HepG2 (cell line): ENCODE results near the gene TAL2. TPM values are rescaled to one million over a fixed set of nuclear protein-coding genes. Genes with fewer than 3 reads are reported as not detected.

ENCODE experiments used
- ESRRA ChIP-seq: sonication (generic); formaldehyde crosslinking; IDR thresholded peaks from 2 replicates; pipeline ENCODE4 v1.5.1; 2020; ENCODE audit warnings: mild to moderate bottlenecking, low read depth, missing genetic modification reagents
- HDAC1 ChIP-seq: sonication (generic); formaldehyde crosslinking; IDR thresholded peaks from 2 replicates; pipeline ENCODE4 v1.5.1; 2020; ENCODE audit warnings: mild to moderate bottlenecking, missing genetic modification reagents
- HES4 ChIP-seq: sonication (generic); formaldehyde crosslinking; IDR thresholded peaks from 2 replicates; pipeline ENCODE4 v1.9.0; 2021; ENCODE audit warnings: mild to moderate bottlenecking, missing genetic modification reagents, borderline replicate concordance
- HNRNPK ChIP-seq: fragments of 200-400 bp; formaldehyde crosslinking; IDR thresholded peaks from 2 replicates; pipeline ENCODE4 v1.6.1; 2018; ENCODE audit warnings: low read length, low read depth, moderate library complexity, mild to moderate bottlenecking; ENCODE audit not compliant: poor library complexity, severe bottlenecking
- SAP130 ChIP-seq: IDR thresholded peaks from 2 replicates; pipeline ENCODE4 v1.6.1; 2016; ENCODE audit warnings: low read depth
- SNRNP70 ChIP-seq: fragments of 200-400 bp; formaldehyde crosslinking; IDR thresholded peaks from 2 replicates; pipeline ENCODE4 v1.6.1; 2017; ENCODE audit warnings: mild to moderate bottlenecking, low read depth, low read length, moderate library complexity
- ZBTB7B ChIP-seq: sonication (generic); formaldehyde crosslinking; IDR thresholded peaks from 2 replicates; pipeline ENCODE4 v1.4.0; 2020; ENCODE audit warnings: missing genetic modification reagents
- ZFY ChIP-seq: sonication (generic); formaldehyde crosslinking; IDR thresholded peaks from 2 replicates; pipeline ENCODE4 v1.4.0; 2020; ENCODE audit warnings: missing genetic modification reagents
- ZFYVE20 ChIP-seq: sonication (generic); formaldehyde crosslinking; IDR thresholded peaks from 2 replicates; pipeline ENCODE4 v1.8.0; 2023; ENCODE audit warnings: low read depth, mild to moderate bottlenecking, moderate library complexity, missing genetic modification reagents, borderline replicate concordance
- ZNF264 ChIP-seq: sonication (generic); formaldehyde crosslinking; IDR thresholded peaks from 2 replicates; pipeline ENCODE4 v1.4.0; 2020; ENCODE audit warnings: missing genetic modification reagents
- ZNF329 ChIP-seq: sonication (generic); formaldehyde crosslinking; IDR thresholded peaks from 2 replicates; pipeline ENCODE4 v1.9.0; 2021; ENCODE audit warnings: low read depth, mild to moderate bottlenecking, missing genetic modification reagents
- ZNF350 ChIP-seq: sonication (generic); formaldehyde crosslinking; IDR thresholded peaks from 2 replicates; pipeline ENCODE4 v1.4.0; 2020; ENCODE audit warnings: mild to moderate bottlenecking, low read depth, missing genetic modification reagents, borderline replicate concordance
- ZNF501 ChIP-seq: sonication (generic); formaldehyde crosslinking; IDR thresholded peaks from 2 replicates; pipeline ENCODE4 v1.5.1; 2020; ENCODE audit warnings: mild to moderate bottlenecking, moderate library complexity, missing genetic modification reagents
- ZNF569 ChIP-seq: sonication (generic); formaldehyde crosslinking; IDR thresholded peaks from 2 replicates; pipeline ENCODE4 v1.5.0; 2020; ENCODE audit warnings: mild to moderate bottlenecking, missing genetic modification reagents, moderate library complexity, borderline replicate concordance
- ZNF598 ChIP-seq: sonication (generic); formaldehyde crosslinking; IDR thresholded peaks from 2 replicates; pipeline ENCODE4 v1.5.1; 2020; ENCODE audit warnings: mild to moderate bottlenecking, missing genetic modification reagents, borderline replicate concordance
- ZNF777 ChIP-seq: sonication (generic); formaldehyde crosslinking; IDR thresholded peaks from 2 replicates; pipeline ENCODE4 v1.4.0; 2020; ENCODE audit warnings: missing genetic modification reagents
- ZNF792 ChIP-seq: IDR thresholded peaks from 2 replicates; pipeline ENCODE4 v1.6.1; 2016
- ZNF816 ChIP-seq: sonication (generic); formaldehyde crosslinking; IDR thresholded peaks from 2 replicates; pipeline ENCODE4 v1.8.0; 2022; ENCODE audit warnings: missing genetic modification reagents, mild to moderate bottlenecking, borderline replicate concordance
- ZSCAN9 ChIP-seq: IDR thresholded peaks from 2 replicates; pipeline ENCODE4 v1.6.1; 2016; ENCODE audit warnings: borderline replicate concordance
- polyA plus RNA-seq, 8 experiments: library from polyadenylated mRNA; depleted of rRNA in 3 of 8; stranded (reverse) in 7 of 8; unstranded in 1 of 8; fragments of >200 nt; fragmentation: Illumina TruSeq in 4 of 8; extraction: Trizol in 4 of 8; gene quantifications; 2 replicates each; pipeline versions ENCODE4 v1.2.1 to v1.2.3, GENCODE V29; 2011 to 2016; ENCODE audit warnings: low read depth in 4 of 8, missing spikeins in 1 of 8, mixed read lengths in 1 of 8; ENCODE audit not compliant: insufficient read depth in 1 of 8
- total RNA-seq, 5 experiments: library from RNA; depleted of rRNA; stranded (reverse); fragments of >200 nt; fragmentation: Illumina TruSeq; extraction: Trizol; gene quantifications; 2 replicates each; pipeline ENCODE4 v1.2.3, GENCODE V29; 2016; ENCODE audit warnings: low read depth in 1 of 5
- TF ChIP-seq, protein P1 (sequence below): sonication (generic); formaldehyde crosslinking; IDR thresholded peaks from 2 replicates; pipeline ENCODE4 v1.5.0; 2020; ENCODE audit warnings: missing genetic modification reagents
- TF ChIP-seq, protein P2 (sequence below): sonication (generic); formaldehyde crosslinking; IDR thresholded peaks from 2 replicates; pipeline ENCODE4 v1.4.0; 2020; ENCODE audit warnings: missing genetic modification reagents
- TF ChIP-seq, protein P3 (sequence below): sonication (generic); formaldehyde crosslinking; IDR thresholded peaks from 2 replicates; pipeline ENCODE4 v1.4.0; 2020; ENCODE audit warnings: missing genetic modification reagents, borderline replicate concordance

TAL2 gene
- total and polyA plus RNA-seq, 2 of the 13 experiments (the other 11 are each of a cell fraction or from before 2014, with no cell fraction given): 0.22 TPM; not detected in 1

DNA sequence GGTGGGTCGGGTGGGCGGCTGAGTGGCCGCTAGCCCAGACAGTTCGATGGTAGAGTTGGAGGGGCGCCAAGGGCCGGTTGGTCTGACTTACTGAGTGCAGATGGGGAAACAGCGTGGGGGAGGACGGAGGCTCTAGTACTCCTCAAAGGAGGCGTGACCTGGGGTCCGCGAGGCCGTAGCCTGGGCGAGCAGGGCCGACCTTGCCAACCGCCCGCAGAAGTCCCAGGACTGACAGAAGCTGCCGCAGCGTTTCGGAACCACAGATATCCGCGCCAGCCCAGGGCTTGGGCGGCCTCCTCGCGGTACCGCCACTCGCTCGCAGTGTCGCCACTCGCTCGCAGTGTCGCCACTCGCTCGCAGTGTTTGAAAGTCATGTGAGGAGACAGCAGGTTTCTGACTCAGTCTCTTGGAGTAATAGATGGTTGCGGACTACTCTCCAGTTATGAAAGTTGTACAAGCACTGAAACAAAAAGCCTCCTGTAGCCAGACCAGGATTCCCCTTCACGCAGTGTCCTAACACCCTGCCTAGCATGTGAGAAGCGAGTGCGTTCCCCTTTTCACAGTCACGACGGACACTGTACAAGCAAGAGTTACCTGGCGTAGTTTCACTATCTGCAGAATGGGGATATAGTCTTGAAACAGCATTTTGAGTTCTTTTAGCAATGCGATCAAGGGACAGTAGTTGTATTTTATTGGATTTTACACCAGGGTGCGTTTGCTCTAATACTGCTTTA, 32.8 kb downstream of the TAL2 start (continued):
- no peak for TF ChIP-seq ZNF264 (CRISPR knock-in tag)
- peak; percentile 72 for TF ChIP-seq ZFY (CRISPR knock-in tag)
- no peak for TF ChIP-seq ZNF329 (CRISPR knock-in tag)
- no peak for TF ChIP-seq HNRNPK
- peak; percentile 65; the same call in 1 of the 2 replicates for TF ChIP-seq ZBTB7B (CRISPR knock-in tag)
- no peak for TF ChIP-seq ZNF792 (CRISPR knock-in tag)
- TF ChIP-seq ZSCAN9 (CRISPR knock-in tag): no peak
- TF ChIP-seq ZNF569: no peak
- no peak for TF ChIP-seq ZFYVE20 (CRISPR knock-in tag)
- TF ChIP-seq, protein P1, sequence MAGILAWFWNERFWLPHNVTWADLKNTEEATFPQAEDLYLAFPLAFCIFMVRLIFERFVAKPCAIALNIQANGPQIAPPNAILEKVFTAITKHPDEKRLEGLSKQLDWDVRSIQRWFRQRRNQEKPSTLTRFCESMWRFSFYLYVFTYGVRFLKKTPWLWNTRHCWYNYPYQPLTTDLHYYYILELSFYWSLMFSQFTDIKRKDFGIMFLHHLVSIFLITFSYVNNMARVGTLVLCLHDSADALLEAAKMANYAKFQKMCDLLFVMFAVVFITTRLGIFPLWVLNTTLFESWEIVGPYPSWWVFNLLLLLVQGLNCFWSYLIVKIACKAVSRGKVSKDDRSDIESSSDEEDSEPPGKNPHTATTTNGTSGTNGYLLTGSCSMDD (CRISPR knock-in tag): no peak
- TF ChIP-seq HDAC1 (CRISPR knock-in tag): peak; percentile 59
- TF ChIP-seq SAP130 (CRISPR knock-in tag): peak; percentile 45; the same call in 1 of the 2 replicates
- TF ChIP-seq, protein P2, sequence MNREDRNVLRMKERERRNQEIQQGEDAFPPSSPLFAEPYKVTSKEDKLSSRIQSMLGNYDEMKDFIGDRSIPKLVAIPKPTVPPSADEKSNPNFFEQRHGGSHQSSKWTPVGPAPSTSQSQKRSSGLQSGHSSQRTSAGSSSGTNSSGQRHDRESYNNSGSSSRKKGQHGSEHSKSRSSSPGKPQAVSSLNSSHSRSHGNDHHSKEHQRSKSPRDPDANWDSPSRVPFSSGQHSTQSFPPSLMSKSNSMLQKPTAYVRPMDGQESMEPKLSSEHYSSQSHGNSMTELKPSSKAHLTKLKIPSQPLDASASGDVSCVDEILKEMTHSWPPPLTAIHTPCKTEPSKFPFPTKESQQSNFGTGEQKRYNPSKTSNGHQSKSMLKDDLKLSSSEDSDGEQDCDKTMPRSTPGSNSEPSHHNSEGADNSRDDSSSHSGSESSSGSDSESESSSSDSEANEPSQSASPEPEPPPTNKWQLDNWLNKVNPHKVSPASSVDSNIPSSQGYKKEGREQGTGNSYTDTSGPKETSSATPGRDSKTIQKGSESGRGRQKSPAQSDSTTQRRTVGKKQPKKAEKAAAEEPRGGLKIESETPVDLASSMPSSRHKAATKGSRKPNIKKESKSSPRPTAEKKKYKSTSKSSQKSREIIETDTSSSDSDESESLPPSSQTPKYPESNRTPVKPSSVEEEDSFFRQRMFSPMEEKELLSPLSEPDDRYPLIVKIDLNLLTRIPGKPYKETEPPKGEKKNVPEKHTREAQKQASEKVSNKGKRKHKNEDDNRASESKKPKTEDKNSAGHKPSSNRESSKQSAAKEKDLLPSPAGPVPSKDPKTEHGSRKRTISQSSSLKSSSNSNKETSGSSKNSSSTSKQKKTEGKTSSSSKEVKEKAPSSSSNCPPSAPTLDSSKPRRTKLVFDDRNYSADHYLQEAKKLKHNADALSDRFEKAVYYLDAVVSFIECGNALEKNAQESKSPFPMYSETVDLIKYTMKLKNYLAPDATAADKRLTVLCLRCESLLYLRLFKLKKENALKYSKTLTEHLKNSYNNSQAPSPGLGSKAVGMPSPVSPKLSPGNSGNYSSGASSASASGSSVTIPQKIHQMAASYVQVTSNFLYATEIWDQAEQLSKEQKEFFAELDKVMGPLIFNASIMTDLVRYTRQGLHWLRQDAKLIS (CRISPR knock-in tag): no peak
- TF ChIP-seq ZNF501 (CRISPR knock-in tag): no peak; the same call in 1 of the 2 replicates
- peak; percentile 62; the same call in 1 of the 2 replicates for TF ChIP-seq ZNF350 (CRISPR knock-in tag)
- no peak for TF ChIP-seq ESRRA
- no peak for TF ChIP-seq ZNF598 (CRISPR knock-in tag)
- no peak for TF ChIP-seq SNRNP70
- TF ChIP-seq, protein P3, sequence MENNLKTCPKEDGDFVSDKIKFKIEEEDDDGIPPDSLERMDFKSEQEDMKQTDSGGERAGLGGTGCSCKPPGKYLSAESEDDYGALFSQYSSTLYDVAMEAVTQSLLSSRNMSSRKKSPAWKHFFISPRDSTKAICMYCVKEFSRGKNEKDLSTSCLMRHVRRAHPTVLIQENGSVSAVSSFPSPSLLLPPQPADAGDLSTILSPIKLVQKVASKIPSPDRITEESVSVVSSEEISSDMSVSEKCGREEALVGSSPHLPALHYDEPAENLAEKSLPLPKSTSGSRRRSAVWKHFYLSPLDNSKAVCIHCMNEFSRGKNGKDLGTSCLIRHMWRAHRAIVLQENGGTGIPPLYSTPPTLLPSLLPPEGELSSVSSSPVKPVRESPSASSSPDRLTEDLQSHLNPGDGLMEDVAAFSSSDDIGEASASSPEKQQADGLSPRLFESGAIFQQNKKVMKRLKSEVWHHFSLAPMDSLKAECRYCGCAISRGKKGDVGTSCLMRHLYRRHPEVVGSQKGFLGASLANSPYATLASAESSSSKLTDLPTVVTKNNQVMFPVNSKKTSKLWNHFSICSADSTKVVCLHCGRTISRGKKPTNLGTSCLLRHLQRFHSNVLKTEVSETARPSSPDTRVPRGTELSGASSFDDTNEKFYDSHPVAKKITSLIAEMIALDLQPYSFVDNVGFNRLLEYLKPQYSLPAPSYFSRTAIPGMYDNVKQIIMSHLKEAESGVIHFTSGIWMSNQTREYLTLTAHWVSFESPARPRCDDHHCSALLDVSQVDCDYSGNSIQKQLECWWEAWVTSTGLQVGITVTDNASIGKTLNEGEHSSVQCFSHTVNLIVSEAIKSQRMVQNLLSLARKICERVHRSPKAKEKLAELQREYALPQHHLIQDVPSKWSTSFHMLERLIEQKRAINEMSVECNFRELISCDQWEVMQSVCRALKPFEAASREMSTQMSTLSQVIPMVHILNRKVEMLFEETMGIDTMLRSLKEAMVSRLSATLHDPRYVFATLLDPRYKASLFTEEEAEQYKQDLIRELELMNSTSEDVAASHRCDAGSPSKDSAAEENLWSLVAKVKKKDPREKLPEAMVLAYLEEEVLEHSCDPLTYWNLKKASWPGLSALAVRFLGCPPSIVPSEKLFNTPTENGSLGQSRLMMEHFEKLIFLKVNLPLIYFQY (CRISPR knock-in tag): peak; percentile 52; the same call in 1 of the 2 replicates
- TF ChIP-seq HES4 (CRISPR knock-in tag): peak; percentile 50; the same call in 1 of the 2 replicates
- peak; percentile 92 for TF ChIP-seq ZNF777 (CRISPR knock-in tag)
- peak; percentile 52; the same call in 1 of the 2 replicates for TF ChIP-seq ZNF816
